Skin of body (tissue), 2 donors: ENCODE measurements around the gene OTOP3. TPM values are rescaled to one million over a fixed set of nuclear protein-coding genes. Genes with fewer than 3 reads are reported as not detected.
"Not testable (repeated sequence)": the region's sequence is repeated elsewhere in the genome, so short reads cannot be mapped to it uniquely, and the experiment has no call there.

Source experiments
- DNase-seq: peaks from one replicate; lab custom pipeline; 2025; lab: John Stamatoyannopoulos, UW
- total RNA-seq: library from RNA; depleted of rRNA; stranded (reverse); fragments of >200 nt; gene quantifications from one replicate; pipeline ENCODE4 v1.2.3, GENCODE V29; 2014

The OTOP3 gene
- total RNA-seq, 1 donor from 2014 or later: not detected

DNA sequence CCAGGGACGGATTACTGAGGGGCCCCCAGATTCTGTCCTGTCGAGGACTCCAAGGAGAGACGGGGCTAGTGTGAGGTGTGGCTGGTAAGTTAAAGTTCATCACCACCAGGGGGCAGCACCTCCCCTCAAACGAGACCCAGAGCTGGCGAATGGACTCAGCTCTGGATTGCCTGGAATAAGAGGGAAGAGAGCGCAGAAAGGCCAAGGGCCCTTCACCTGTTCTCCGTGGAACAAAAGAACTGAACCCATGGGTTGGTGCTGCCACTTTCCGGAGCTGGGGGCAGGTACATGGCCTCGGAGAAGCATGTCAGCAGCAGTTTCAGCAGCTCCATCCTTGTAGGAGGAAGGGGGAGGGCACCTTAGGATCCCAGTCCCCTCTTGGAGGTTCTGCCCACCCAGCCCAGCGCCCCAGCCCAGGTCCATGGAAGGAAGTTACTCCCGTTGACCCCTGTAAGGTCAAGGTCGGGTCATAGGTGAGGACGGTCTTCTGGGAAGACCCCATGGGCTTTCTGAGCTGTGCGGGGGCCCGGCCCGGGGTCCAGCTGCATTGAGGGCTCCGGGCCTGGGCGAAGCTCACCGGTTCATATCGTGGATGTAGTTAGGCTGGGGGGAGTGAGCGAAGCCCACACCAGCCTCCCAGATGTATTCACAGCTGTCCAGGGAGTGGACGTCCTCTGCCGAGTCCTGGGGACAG is 26.1 kb downstream of the OTOP3 start:
- peak; percentile 47 for DNase-seq

- DNase-seq: no peak
Observed at GRCh38 chr17:74962622-74963394, 27.1 kb downstream of the OTOP3 start.

GRCh38 chr17:74963656-74964055 is 28.0 kb downstream of the OTOP3 start:
- no peak for DNase-seq

DNA sequence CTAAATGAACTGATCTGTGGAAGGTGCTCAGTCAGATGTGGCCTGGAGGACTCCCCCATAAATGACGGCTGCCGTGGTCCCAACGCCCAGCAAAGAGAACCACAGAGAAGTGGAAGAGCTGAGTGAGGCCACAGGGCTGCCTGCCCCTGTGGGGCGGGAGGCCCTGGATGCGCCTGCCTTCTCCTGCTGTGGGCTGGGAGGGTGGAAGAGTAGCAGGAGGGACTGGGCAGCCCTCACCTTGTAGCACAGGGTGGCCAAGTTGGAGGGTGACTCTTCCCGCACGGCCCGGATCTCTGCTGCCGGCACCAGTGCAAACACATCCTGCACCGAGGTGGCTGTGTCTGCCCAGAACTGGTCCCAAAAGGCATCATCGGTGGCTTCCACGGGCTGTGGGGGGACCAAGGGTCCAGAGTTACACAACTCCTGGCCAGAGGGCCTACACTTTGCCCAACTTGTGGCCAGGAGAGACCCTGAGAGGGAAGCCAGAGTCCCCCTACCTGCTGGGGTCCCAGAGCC is 28.6 kb downstream of the OTOP3 start:
- DNase-seq: no peak

- DNase-seq: no peak
Observed at GRCh38 chr17:74964988-74965622, 29.4 kb downstream of the OTOP3 start.

DNA sequence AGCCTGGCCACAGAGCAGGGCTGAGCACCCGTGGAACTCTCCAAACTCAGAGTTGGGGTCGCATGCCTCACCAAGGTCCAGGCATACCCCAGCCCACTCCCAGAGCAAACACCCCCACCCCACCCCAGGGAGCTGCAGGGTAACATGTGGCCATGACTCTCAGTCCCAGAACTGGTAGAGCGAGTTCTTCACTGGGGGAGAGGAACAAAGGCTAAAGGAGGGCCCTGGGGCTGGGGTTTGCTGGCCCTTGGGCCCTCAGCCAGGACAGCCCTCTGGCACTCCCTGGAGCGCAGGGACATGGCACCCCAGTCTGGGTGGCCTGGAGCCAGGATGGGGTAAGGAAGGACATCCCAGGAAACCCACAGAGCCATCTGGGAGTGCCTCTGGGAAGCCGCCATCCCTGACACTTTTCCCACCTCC is 32.7 kb downstream of the OTOP3 start:
- DNase-seq: no peak

GRCh38 chr17:74969501-74969900 is 33.8 kb downstream of the OTOP3 start:
- not testable (repeated sequence) for DNase-seq

DNA sequence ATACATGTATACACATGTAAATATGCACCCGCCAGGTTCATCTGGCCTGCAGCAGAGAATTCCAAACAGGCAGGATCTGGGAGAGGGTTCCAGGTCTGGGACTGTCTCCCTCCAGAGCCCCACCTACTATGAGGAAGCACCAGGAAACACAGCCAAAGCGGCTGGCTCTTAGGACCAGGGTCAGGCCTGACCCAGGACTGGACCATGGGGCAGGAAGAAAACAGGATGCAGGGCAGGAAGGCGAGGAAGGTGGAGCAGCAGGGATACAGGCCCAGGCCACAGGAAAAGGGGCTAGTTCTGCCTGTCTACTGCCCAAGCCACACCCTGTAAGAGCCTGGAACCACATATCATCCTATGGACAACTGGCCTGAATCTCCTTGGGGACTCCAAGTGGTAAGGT is 34.7 kb downstream of the OTOP3 start:
- DNase-seq: no peak

DNA sequence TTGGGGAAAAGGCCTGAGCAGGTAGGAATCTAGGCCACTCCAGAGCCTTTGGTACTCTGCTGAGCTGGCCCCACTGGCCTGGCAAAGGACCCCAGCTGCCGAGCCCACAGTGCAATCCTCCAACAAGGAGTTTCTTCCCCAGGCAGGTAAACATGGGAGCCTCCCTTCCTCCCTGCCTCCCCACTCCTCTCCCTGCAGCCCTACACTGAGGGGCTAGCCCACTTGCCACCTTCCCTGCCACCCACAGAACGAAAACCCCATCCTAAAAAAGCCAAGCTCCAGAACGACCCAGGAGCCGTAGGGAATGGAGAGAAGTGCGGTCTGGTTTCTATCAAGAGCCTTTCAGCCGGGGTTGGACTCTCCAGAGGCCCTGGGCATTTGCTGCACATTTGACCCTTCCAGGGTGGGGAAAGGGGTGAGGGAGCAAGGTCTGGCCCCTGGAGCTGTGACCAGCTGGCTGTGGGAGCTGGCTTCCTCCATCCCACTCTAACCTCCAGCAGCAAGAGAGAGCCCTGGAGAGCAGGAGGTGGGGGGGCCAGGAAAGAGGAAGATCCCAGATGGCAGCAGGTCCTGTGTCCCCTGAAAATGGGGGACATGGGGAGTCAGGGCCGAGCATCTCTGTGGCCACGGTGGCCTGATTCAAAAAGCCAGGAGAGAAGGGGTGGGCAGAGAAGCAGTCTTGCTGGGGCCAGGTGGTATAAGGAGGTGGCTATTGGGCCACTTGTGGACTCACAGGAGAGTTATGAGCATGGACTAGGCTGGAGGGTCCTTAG is 35.6 kb downstream of the OTOP3 start:
- no peak for DNase-seq

- DNase-seq: no peak
Observed at GRCh38 chr17:74971842-74972106, 36.1 kb downstream of the OTOP3 start.

- no peak for DNase-seq
Observed at GRCh38 chr17:74972107-74972972, 36.6 kb downstream of the OTOP3 start, which contains the start of gene HID1. Gene HID1 (minus strand): TSS chr17:74972759. CDS start chr17:74972656, 103 bp downstream.

- DNase-seq: no peak
Observed at GRCh38 chr17:74972973-74973328, 37.3 kb downstream of the OTOP3 start.

DNA sequence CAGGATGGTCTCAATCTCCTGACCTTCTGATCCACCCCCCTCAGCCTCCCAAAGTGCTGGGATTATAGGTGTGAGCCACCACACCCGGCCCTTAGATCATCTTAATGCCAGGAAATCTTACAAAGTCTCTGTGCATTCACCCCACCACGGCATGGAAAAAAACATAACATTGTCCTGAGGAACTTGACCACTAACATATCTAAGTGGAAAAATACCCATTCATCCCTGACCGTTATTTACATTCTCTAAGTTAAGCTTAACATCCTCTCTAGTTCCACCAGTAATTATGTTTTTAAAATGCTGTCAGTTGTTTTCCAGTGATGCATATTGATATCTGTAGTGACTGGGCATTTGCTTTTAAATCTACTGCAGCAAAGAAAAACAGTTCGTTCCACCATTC is 40.2 kb downstream of the OTOP3 start:
- no peak for DNase-seq

DNA sequence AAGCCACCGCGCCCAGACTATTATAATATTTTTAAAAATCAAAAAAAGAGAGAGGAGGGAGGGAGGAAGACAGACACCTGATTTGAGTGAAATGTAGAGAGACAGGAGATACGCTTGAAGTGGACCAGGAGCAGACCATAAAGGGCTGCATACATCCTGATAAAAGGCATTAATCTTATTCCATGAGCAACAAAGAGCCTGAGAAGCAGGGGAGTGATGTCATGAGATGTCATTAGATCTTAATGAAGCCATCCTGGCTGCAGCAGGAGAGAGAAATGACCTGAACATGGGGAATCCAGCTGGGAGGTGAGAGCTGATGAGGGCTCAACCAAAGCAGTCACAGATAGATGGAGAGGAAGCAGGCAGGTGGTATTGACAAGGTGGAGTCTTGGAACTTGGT is 42.1 kb downstream of the OTOP3 start:
- DNase-seq: no peak

- no peak for DNase-seq
Observed at GRCh38 chr17:74978240-74978639, 42.5 kb downstream of the OTOP3 start.

DNA sequence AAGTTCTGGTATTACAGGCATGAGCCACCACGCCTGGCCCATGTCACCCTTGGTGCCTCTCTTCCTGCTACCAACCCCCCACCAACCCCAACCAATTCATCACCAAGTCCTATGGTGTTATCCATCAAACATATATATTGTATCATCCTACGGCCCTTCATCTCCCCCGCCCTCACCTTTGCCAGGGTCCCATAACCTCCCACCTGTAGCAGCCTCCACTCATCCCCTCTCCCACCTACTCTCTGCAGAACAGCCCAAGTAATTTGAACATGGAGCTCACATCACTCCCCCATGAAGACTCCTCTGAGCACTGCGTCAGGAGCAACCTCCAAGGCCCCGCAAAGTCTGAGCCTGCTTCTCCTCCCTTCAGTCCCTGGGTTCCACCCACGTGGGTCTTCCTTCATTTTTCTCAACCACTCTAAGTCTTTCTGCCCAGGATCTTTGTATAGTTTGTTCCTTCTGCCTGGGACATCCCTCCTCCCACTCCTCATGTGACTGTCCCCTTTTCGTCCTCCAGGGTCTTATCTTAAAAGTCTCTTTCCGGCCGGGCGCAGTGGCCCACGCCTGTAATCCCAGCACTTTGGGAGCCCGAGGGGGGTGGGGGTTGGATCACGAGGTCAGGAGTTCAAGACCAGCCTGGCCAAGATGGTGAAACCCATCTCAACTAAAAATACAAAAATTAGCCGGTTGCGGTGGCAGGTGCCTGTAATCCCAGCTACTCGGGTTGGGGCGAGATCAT is 43.9 kb downstream of the OTOP3 start:
- no peak for DNase-seq

DNA sequence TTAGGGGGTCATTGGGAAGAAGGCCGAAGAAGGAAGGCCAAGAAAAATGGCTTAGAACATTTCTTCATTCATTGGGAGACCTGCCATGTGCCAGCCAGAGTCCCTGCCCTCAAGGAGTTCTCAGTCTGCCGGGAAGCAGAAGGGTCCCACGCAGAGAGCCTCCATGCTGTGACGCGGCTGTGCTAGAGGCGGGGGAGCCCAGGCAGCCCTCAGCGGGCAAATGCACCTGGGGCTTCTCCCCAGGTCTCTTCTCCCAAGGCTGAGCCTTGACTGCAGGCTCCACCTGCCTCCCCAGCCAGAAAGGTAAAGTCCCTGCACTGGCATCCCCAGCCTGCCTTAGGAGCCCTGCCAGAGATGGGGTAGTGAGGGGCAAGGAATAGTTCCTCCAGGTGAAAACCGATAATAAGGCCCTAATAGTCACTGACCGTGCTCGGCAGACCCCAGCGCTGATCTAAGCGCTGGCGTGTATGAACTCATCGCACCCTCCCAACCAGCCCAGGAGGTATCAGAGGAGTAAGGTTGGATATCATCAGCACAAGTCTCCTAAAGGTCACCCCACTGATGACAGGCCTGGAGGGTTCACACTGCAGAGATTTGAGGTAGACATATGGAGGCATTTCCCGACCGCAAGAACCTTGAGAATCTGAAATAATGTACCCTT is 45.8 kb downstream of the OTOP3 start:
- no peak for DNase-seq

GRCh38 chr17:74981979-74982662 is 46.4 kb downstream of the OTOP3 start:
- DNase-seq: peak; percentile 57
